Upper lobe of left lung (tissue), 4 donors: Measurements from ENCODE around the gene MRPS15.

Experiments
- EP300 ChIP-seq, 4 donors: sonication (generic); formaldehyde crosslinking; IDR thresholded peaks; one replicate each; pipeline ENCODE4 v1.5.1; 2017; ENCODE audit warnings: antibody characterized with exemption in 4 of 4, control low read depth in 2 of 4
- POLR2AphosphoS5 ChIP-seq, 2 donors: sonication (generic); formaldehyde crosslinking; IDR thresholded peaks; one replicate each; pipeline ENCODE4 v1.5.1; 2017; ENCODE audit warnings: antibody characterized with exemption in 2 of 2
- TF ChIP-seq, protein P1 (sequence below), 6 experiments: fragments of 450-650 bp in 4 of 6; fragments of 200-600 bp in 2 of 6; sonication (generic) in 2 of 6; IDR thresholded peaks; one replicate each; pipeline ENCODE4 v1.5.1; 2016 to 2019; ENCODE audit warnings: antibody characterized with exemption in 6 of 6

DNA sequence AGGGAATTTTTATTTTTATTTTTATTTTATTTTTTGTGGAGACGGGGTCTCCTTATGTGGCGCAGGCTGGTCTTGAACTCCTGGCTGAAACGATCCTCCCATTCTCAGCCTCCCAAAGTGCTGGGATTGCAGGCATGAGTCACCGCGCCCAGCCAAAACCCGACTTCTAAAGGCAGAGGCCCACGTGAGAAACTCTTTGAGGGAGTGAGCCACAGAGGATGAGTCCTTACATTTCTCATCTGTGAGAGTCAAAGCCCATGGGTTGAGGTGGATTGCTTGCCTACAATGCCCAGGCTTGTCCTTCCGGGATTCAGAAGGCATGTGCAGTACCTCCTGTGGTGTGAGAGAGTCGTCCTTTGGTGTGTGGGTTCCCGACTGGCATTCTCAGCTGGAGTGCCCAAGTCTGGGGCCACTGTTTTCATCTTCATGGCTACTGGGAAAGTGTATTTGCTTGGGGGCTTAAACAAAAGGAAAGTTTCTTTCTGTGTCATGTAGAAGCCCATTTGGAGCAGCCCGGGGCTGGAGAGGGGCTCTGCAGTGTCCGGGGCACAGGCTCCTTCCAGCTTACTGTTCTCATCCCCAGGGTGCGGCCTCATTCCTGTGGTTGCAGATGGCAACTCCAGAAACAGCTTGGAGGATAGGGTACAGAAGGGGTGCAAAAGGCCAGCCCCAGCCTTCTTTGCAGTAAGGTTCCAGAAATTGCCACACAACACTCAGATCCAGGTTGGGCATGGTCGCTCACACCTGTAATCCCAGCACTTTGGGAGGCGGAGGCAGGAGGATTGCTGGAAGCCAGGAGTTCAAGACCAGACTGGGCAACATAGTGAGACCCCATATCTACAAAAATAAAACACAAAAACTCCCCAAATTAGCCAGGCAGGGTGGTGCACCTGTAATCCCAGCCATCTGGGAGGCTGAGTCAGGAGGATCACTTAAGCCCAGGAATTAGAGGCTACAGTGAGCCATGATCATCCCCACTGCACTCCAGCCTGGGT, 47.9 kb upstream of the MRPS15 start:
- TF ChIP-seq, protein P1, sequence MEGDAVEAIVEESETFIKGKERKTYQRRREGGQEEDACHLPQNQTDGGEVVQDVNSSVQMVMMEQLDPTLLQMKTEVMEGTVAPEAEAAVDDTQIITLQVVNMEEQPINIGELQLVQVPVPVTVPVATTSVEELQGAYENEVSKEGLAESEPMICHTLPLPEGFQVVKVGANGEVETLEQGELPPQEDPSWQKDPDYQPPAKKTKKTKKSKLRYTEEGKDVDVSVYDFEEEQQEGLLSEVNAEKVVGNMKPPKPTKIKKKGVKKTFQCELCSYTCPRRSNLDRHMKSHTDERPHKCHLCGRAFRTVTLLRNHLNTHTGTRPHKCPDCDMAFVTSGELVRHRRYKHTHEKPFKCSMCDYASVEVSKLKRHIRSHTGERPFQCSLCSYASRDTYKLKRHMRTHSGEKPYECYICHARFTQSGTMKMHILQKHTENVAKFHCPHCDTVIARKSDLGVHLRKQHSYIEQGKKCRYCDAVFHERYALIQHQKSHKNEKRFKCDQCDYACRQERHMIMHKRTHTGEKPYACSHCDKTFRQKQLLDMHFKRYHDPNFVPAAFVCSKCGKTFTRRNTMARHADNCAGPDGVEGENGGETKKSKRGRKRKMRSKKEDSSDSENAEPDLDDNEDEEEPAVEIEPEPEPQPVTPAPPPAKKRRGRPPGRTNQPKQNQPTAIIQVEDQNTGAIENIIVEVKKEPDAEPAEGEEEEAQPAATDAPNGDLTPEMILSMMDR (IDR thresholded peaks at IDR 0.05), result no peak
- TF ChIP-seq EP300 (IDR thresholded peaks at IDR 0.05) (no peak), POLR2AphosphoS5 (IDR thresholded peaks at IDR 0.05) (no peak)
